ENCODE data around the gene ADORA2A. TPM values are rescaled to one million over a fixed set of nuclear protein-coding genes. Genes with fewer than 3 reads are reported as not detected.

The ADORA2A gene
- total RNA-seq, 1 experiment from 2014 or later: 4.0 TPM

- peaks cover 20% of the 10 kb centered on the region for H3K4me1 Mint-ChIP-seq (ENCODE audit: low read depth, unreplicated experiment)
- Histone ChIP-seq H3K36me3 (ENCODE audit: control insufficient read depth, insufficient read depth, low read length) (peaks cover 2% of the 10 kb centered on the region; the same call in 1 of the 2 replicates), H3K9me3 (no peaks in the 10 kb centered on the region), H3K27me3 (replicated peaks; ENCODE audit: control insufficient read depth, insufficient read depth, low read length) (no peaks in the 10 kb centered on the region), H3K4me1 (peaks cover 39% of the 10 kb centered on the region), H3K4me3 (ENCODE audit: low read depth, low read length) (no peak overlapping the region)
- H3K36me3 Mint-ChIP-seq (ENCODE audit: insufficient read depth, unreplicated experiment): peaks cover 47% of the 10 kb centered on the region
- CTCF ChIA-PET: no interaction called here
- POLR2A ChIA-PET: no interaction called here
- BruUV-seq (replicated peaks): no TSS peak
- peak overlapping the region; percentile 98 for H3K27ac Mint-ChIP-seq (ENCODE audit: unreplicated experiment)
- intact Hi-C loops (cut with micrococcal nuclease; ENCODE audit: unreplicated experiment): no loop called here
- no peaks in the 10 kb centered on the region for H3K27me3 Mint-ChIP-seq (ENCODE audit: insufficient read depth, unreplicated experiment)
- no peak for TF ChIP-seq CTCF (IDR thresholded peaks at IDR 0.05; ENCODE audit: insufficient read depth in 1 of 2, low read depth in 1 of 2, low read length in 1 of 2, severe bottlenecking in 1 of 2, unreplicated experiment in 1 of 2)
- no peak overlapping the region for H3K4me3 Mint-ChIP-seq (ENCODE audit: unreplicated experiment)
- DNase-seq: no peak
- no peaks in the 10 kb centered on the region for H3K9me3 Mint-ChIP-seq (ENCODE audit: unreplicated experiment)
Measured at GRCh38 chr22:24466716-24467328, 39.4 kb downstream of the ADORA2A start.

GRCh38 chr22:24467340-24467739 lies 39.9 kb downstream of the ADORA2A start:
- Mint-ChIP-seq H3K36me3 (ENCODE audit: insufficient read depth, unreplicated experiment) (peaks cover 47% of the 10 kb centered on the region), H3K27ac (ENCODE audit: unreplicated experiment) (no peak overlapping the region), H3K4me1 (ENCODE audit: low read depth, unreplicated experiment) (peaks cover 15% of the 10 kb centered on the region), H3K9me3 (ENCODE audit: unreplicated experiment) (no peaks in the 10 kb centered on the region), H3K27me3 (ENCODE audit: insufficient read depth, unreplicated experiment) (no peaks in the 10 kb centered on the region), H3K4me3 (ENCODE audit: unreplicated experiment) (no peak overlapping the region)
- no peak overlapping the region for H3K4me3 ChIP-seq (ENCODE audit: low read depth, low read length)
- intact Hi-C loops (cut with micrococcal nuclease; ENCODE audit: unreplicated experiment): no loop called here
- TF ChIP-seq CTCF (IDR thresholded peaks at IDR 0.05; ENCODE audit: insufficient read depth in 1 of 2, low read depth in 1 of 2, low read length in 1 of 2, severe bottlenecking in 1 of 2, unreplicated experiment in 1 of 2): no peak
- BruUV-seq (replicated peaks): no TSS peak
- no peaks in the 10 kb centered on the region for H3K27me3 ChIP-seq (replicated peaks; ENCODE audit: control insufficient read depth, insufficient read depth, low read length)
- POLR2A ChIA-PET: no interaction called here
- H3K36me3 ChIP-seq (ENCODE audit: control insufficient read depth, insufficient read depth, low read length): peaks cover 4% of the 10 kb centered on the region; the same call in 1 of the 2 replicates
- CTCF ChIA-PET: interaction anchor here (0.6 kb wide), 1 partner anchor 13 kb away, joined by 3 read pairs; no protein-coding TSS in a partner anchor
- no peaks in the 10 kb centered on the region for H3K9me3 ChIP-seq
- peaks cover 39% of the 10 kb centered on the region for H3K4me1 ChIP-seq
- no peak for DNase-seq

- ChIA-PET CTCF (no interaction called here), POLR2A (no interaction called here)
- no peaks in the 10 kb centered on the region for H3K27me3 Mint-ChIP-seq (ENCODE audit: insufficient read depth, unreplicated experiment)
- no peak overlapping the region for H3K4me3 Mint-ChIP-seq (ENCODE audit: unreplicated experiment)
- Histone ChIP-seq H3K4me3 (ENCODE audit: low read depth, low read length) (no peak overlapping the region), H3K36me3 (ENCODE audit: control insufficient read depth, insufficient read depth, low read length) (peaks cover 4% of the 10 kb centered on the region), H3K4me1 (peaks cover 29% of the 10 kb centered on the region), H3K27me3 (replicated peaks; ENCODE audit: control insufficient read depth, insufficient read depth, low read length) (no peaks in the 10 kb centered on the region), H3K9me3 (no peaks in the 10 kb centered on the region)
- H3K9me3 Mint-ChIP-seq (ENCODE audit: unreplicated experiment): no peaks in the 10 kb centered on the region
- intact Hi-C loops (cut with micrococcal nuclease; ENCODE audit: unreplicated experiment): no loop called here
- H3K4me1 Mint-ChIP-seq (ENCODE audit: low read depth, unreplicated experiment): peaks cover 15% of the 10 kb centered on the region
- BruUV-seq (replicated peaks): no TSS peak
- TF ChIP-seq CTCF (IDR thresholded peaks at IDR 0.05; ENCODE audit: insufficient read depth in 1 of 2, low read depth in 1 of 2, low read length in 1 of 2, severe bottlenecking in 1 of 2, unreplicated experiment in 1 of 2): no peak
- no peak overlapping the region for H3K27ac Mint-ChIP-seq (ENCODE audit: unreplicated experiment)
- DNase-seq: no peak
- H3K36me3 Mint-ChIP-seq (ENCODE audit: insufficient read depth, unreplicated experiment): peaks cover 41% of the 10 kb centered on the region
Measured at GRCh38 chr22:24471570-24471969, 44.2 kb downstream of the ADORA2A start.

Data from Caco-2 (cell line).